ENCODE results near the gene SLC26A4. TPM values are rescaled to one million over a fixed set of nuclear protein-coding genes. Genes with fewer than 3 reads are reported as not detected.

The SLC26A4 gene
- total RNA-seq, 1 donor from 2014 or later, result 3.1 TPM

GRCh38 chr7:107743567-107744344 is 83.1 kb downstream of the SLC26A4 start, which contains the start of gene CBLL1:
Gene CBLL1 (plus strand): TSS chr7:107744142. CDS start chr7:107744164, 22 bp downstream.
- peak; percentile 99 for DNase-seq (ENCODE audit: low read depth)

GRCh38 chr7:107744345-107744750 is 83.7 kb downstream of the SLC26A4 start:
- DNase-seq (ENCODE audit: low read depth), result no peak

- DNase-seq (ENCODE audit: low read depth), result no peak
Measured at GRCh38 chr7:107746006-107746405, 85.4 kb downstream of the SLC26A4 start.

GRCh38 chr7:107751113-107751512 is 90.5 kb downstream of the SLC26A4 start:
- DNase-seq (ENCODE audit: low read depth), result no peak

- DNase-seq (ENCODE audit: low read depth), result no peak
Measured at GRCh38 chr7:107754642-107755041, 94.0 kb downstream of the SLC26A4 start.

- no peak for DNase-seq (ENCODE audit: low read depth)
Measured at GRCh38 chr7:107758667-107759066, 98.0 kb downstream of the SLC26A4 start.

- DNase-seq (ENCODE audit: low read depth), result no peak
Measured at GRCh38 chr7:107767391-107767790, 106.8 kb downstream of the SLC26A4 start.

Other genes with a start within 250 kb of the SLC26A4 start
- gene GPR22, start 190.8 kb upstream of the SLC26A4 start, total RNA-seq, result not detected in 2 replicates
- 51.4 and 69.9 TPM in 2 replicates for gene COG5, start 96.9 kb upstream of the SLC26A4 start, total RNA-seq
- gene DUS4L, start 96.9 kb upstream of the SLC26A4 start, total RNA-seq, result 14.1 and 14.2 TPM in 2 replicates
- 152 and 181 TPM in 2 replicates for gene BCAP29, start 80.6 kb upstream of the SLC26A4 start, total RNA-seq
- gene CBLL1, start 83.3 kb downstream of the SLC26A4 start, total RNA-seq, result 43.5 and 45.8 TPM in 2 replicates
- gene SLC26A3, start 142.4 kb downstream of the SLC26A4 start, total RNA-seq, result not detected in 2 replicates
- gene DLD, start 230.4 kb downstream of the SLC26A4 start, total RNA-seq, result 182 and 231 TPM in 2 replicates

All from myocyte (in vitro differentiated cells).